DND-41 (cell line): ENCODE measurements around the gene TOX2.
A peak's percentile ranks its signal among the peaks of the same experiment; 100 is the strongest.

ENCODE experiments used
- ATAC-seq: fragments of 200-7000 bp; cut with Tn5 transposase; 3 replicates; pipeline ENCODE4 v1.9.1; 2021; ENCODE audit warnings: low read depth; ENCODE audit not compliant: insufficient read depth
- DNase-seq: peaks from one replicate; pipeline ENCODE4 v3.0.0-alpha.2; 2020
- H2AFZ ChIP-seq: 2 replicates; pipeline ENCODE4 v1.6.0; 2012; ENCODE audit warnings: low read depth, low read length
- H3K27ac ChIP-seq: 2 replicates; pipeline ENCODE4 v1.5.1; 2012; ENCODE audit warnings: low read length, inconsistent platforms
- H3K27me3 ChIP-seq: fragments of 200-600 bp; sonication (generic); 2 replicates; pipeline ENCODE4 v1.6.0; 2012; ENCODE audit warnings: low read length, mild to moderate bottlenecking, inconsistent platforms; ENCODE audit not compliant: insufficient read depth, poor library complexity
- H3K36me3 ChIP-seq: 2 replicates; pipeline ENCODE4 v1.5.1; 2012; ENCODE audit warnings: low read length, inconsistent platforms; ENCODE audit not compliant: insufficient read depth
- H3K4me1 ChIP-seq: 2 replicates; pipeline ENCODE4 v1.5.1; 2012; ENCODE audit warnings: mild to moderate bottlenecking, low read length; ENCODE audit not compliant: insufficient read depth
- H3K4me2 ChIP-seq: 2 replicates; pipeline ENCODE4 v1.6.0; 2012; ENCODE audit warnings: mild to moderate bottlenecking, moderate library complexity, low read length, inconsistent platforms; ENCODE audit not compliant: insufficient read depth
- H3K4me3 ChIP-seq, 2 experiments: fragments of 200-600 bp in 1 of 2; shearing (Covaris generic) in 1 of 2; 2 replicates each; pipeline ENCODE4 v1.5.1; 2012 to 2016; ENCODE audit warnings: inconsistent platforms in 2 of 2, low read length in 2 of 2, mild to moderate bottlenecking in 2 of 2, low read depth in 1 of 2, moderate library complexity in 1 of 2
- H3K79me2 ChIP-seq: 2 replicates; pipeline ENCODE4 v1.6.0; 2012; ENCODE audit warnings: low read length, inconsistent platforms; ENCODE audit not compliant: insufficient read depth
- H3K9ac ChIP-seq: 2 replicates; pipeline ENCODE4 v1.6.0; 2012; ENCODE audit warnings: low read depth, mild to moderate bottlenecking, inconsistent platforms, low read length, moderate library complexity
- H3K9me3 ChIP-seq: 2 replicates; pipeline ENCODE4 v1.5.1; 2012; ENCODE audit warnings: low read length, moderate library complexity, mild to moderate bottlenecking, inconsistent platforms; ENCODE audit not compliant: insufficient read depth, severe bottlenecking
- H4K20me1 ChIP-seq: 2 replicates; pipeline ENCODE4 v1.6.0; 2012; ENCODE audit warnings: low read length; ENCODE audit not compliant: insufficient read depth
- EZH2 ChIP-seq: IDR thresholded peaks from 3 replicates; pipeline ENCODE4 v1.6.1; 2012; ENCODE audit warnings: borderline replicate concordance, low read depth, mild to moderate bottlenecking, moderate library complexity, low read length, inconsistent platforms; ENCODE audit not compliant: severe bottlenecking
- TF ChIP-seq, protein P1 (sequence below): IDR thresholded peaks from 2 replicates; pipeline ENCODE4 v1.5.1; 2012; ENCODE audit warnings: borderline replicate concordance, low read length, moderate library complexity, mild to moderate bottlenecking; ENCODE audit not compliant: poor library complexity, severe bottlenecking; ENCODE audit errors: extremely low read depth

Gene TOX2

DNA sequence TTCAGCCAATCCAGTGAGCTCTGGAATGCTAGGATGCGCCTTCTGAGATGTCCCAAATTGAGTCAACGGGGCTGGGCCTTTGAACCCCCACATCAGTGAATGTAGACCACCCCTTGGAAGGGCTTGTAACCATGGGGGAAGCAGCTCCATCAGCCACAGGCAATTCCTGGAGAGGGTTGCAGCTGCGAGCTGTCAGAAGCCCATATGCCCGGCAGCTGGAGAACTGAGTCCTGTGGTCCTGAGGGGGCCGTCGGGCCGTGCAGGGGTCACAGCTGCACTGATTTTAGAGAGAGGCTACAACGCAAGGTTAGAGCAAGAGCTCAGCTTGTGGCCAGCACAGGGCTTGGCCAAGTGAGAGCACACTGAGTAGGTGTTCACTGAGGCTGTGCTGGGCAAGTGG lies 121.3 kb downstream of the TOX2 start:
- TF ChIP-seq, protein P1, sequence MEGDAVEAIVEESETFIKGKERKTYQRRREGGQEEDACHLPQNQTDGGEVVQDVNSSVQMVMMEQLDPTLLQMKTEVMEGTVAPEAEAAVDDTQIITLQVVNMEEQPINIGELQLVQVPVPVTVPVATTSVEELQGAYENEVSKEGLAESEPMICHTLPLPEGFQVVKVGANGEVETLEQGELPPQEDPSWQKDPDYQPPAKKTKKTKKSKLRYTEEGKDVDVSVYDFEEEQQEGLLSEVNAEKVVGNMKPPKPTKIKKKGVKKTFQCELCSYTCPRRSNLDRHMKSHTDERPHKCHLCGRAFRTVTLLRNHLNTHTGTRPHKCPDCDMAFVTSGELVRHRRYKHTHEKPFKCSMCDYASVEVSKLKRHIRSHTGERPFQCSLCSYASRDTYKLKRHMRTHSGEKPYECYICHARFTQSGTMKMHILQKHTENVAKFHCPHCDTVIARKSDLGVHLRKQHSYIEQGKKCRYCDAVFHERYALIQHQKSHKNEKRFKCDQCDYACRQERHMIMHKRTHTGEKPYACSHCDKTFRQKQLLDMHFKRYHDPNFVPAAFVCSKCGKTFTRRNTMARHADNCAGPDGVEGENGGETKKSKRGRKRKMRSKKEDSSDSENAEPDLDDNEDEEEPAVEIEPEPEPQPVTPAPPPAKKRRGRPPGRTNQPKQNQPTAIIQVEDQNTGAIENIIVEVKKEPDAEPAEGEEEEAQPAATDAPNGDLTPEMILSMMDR, result no peak
- TF ChIP-seq EZH2, result no peak
- Histone ChIP-seq H3K4me3 (no peak overlapping the region), H3K9me3 (no peaks in the 10 kb centered on the region), H3K4me1 (peaks cover 24% of the 10 kb centered on the region), H3K79me2 (no peaks in the 10 kb centered on the region), H2AFZ (no peak overlapping the region), H3K4me2 (no peak overlapping the region), H3K36me3 (no peaks in the 10 kb centered on the region), H3K27ac (no peak overlapping the region), H3K9ac (no peak overlapping the region), H3K27me3 (peaks cover 9% of the 10 kb centered on the region), H4K20me1 (peaks cover 13% of the 10 kb centered on the region; the same call in 1 of the 2 replicates)
- ATAC-seq, result no peak
- peak; percentile 4 for DNase-seq

DNA sequence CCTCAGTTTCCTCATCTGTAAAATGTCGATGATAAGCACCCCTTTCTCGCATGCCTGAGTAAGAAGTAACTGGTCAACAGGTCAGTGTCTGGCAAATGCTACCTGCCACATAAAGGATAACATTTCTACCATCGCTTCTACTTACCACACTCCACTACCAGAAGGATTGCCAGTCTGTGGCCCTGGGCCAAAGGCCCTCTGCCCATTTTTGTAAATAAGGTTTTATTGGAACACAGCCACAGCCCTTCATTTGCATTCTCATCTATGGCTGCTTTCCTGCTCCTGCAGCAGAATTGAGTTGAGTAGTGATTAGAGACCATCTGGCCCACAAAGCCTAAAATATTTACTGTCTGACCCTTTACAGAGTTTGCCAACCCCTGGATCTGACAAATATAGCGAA lies 121.8 kb downstream of the TOX2 start:
- H3K4me1 ChIP-seq, result peaks cover 24% of the 10 kb centered on the region
- peaks cover 9% of the 10 kb centered on the region for H3K27me3 ChIP-seq
- H3K79me2 ChIP-seq, result no peaks in the 10 kb centered on the region
- no peak overlapping the region for H3K4me3 ChIP-seq
- no peak for ATAC-seq
- no peak overlapping the region for H3K27ac ChIP-seq
- H2AFZ ChIP-seq, result no peak overlapping the region
- no peaks in the 10 kb centered on the region for H3K36me3 ChIP-seq
- DNase-seq, result no peak
- no peak overlapping the region for H3K4me2 ChIP-seq
- no peak for TF ChIP-seq EZH2
- TF ChIP-seq, protein P1, result no peak
- no peak overlapping the region for H3K9ac ChIP-seq
- peaks cover 13% of the 10 kb centered on the region; the same call in 1 of the 2 replicates for H4K20me1 ChIP-seq
- H3K9me3 ChIP-seq, result no peaks in the 10 kb centered on the region

DNA sequence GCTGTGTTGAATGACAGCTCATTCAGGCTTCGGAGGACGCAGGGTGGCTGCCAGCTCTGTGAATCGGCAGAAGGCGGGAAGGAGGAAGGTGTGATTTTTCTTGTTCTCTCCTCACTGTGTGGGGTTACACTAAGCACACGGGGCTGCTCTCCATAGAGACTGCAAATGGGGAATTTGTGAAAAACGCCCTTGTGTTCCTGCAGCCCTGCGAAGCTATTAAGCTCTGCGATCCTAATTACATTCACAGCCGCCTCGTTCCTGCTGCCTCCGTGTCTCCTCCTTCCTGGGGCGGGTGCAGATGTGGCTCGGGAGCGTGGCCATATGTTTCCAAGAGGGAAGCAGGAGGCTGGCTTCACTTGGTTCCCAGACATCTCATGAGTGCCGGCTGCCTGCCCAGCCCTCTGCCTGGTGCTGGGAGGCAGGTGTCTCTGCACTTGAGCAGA lies 124.0 kb downstream of the TOX2 start:
- H3K27me3 ChIP-seq, result peaks cover 9% of the 10 kb centered on the region
- H3K9ac ChIP-seq, result no peak overlapping the region
- H3K4me3 ChIP-seq, result no peak overlapping the region
- H3K4me1 ChIP-seq, result peaks cover 5% of the 10 kb centered on the region
- H2AFZ ChIP-seq, result no peak overlapping the region
- no peak overlapping the region for H3K4me2 ChIP-seq
- no peaks in the 10 kb centered on the region for H3K79me2 ChIP-seq
- DNase-seq (no peak), ATAC-seq (no peak)
- H3K27ac ChIP-seq, result no peak overlapping the region
- H3K9me3 ChIP-seq, result no peaks in the 10 kb centered on the region
- H4K20me1 ChIP-seq, result peaks cover 13% of the 10 kb centered on the region; the same call in 1 of the 2 replicates
- H3K36me3 ChIP-seq, result no peaks in the 10 kb centered on the region
- TF ChIP-seq, protein P1, result no peak
- no peak for TF ChIP-seq EZH2

DNA sequence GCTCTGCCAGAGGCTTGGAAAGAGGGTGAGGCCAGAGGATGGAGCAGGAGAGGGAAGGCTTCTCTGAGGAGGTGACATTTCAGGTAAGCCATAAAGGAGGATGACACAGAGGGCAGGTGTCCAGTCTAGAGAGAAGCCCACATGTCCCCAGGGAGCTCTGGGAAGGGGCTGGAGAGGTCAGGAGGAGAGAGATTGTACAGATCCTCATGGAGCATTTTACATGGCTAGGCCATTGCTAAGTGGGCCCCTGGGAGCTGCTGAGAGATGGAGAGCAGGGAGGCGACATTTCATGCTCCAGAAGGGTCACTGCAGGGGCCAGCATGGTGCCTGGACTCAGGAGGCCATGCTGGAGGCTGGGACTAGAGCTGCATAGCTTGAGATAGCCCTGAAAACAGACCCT lies 124.5 kb downstream of the TOX2 start:
- H3K79me2 ChIP-seq, result no peaks in the 10 kb centered on the region
- H3K27me3 ChIP-seq, result peaks cover 9% of the 10 kb centered on the region
- DNase-seq, result no peak
- no peak overlapping the region for H3K4me3 ChIP-seq
- H3K4me1 ChIP-seq, result peaks cover under 1% of the 10 kb centered on the region; the same call in 1 of the 2 replicates
- no peak for TF ChIP-seq EZH2
- TF ChIP-seq, protein P1, result no peak
- H3K36me3 ChIP-seq, result no peaks in the 10 kb centered on the region
- no peak for ATAC-seq
- no peak overlapping the region for H3K27ac ChIP-seq
- H3K4me2 ChIP-seq, result no peak overlapping the region
- H3K9ac ChIP-seq, result no peak overlapping the region
- H2AFZ ChIP-seq, result no peak overlapping the region
- H3K9me3 ChIP-seq, result no peaks in the 10 kb centered on the region
- H4K20me1 ChIP-seq, result peaks cover 13% of the 10 kb centered on the region; the same call in 1 of the 2 replicates
